A549 (cell line): Measurements from ENCODE around the gene TOB2. TPM values are rescaled to one million over a fixed set of nuclear protein-coding genes. Genes with fewer than 3 reads are reported as not detected.
A peak's percentile ranks its signal among the peaks of the same experiment; 100 is the strongest.

Experiments
- ATAC-seq, 2 experiments: fragments of 200-7000 bp in 1 of 2; fragments of >200 bp in 1 of 2; cut with Nextera tagmentation in 1 of 2; cut with Tn5 transposase in 1 of 2; 3 replicates each; pipeline versions ENCODE4 v1.8.0 to v1.9.1; 2018 to 2020; ENCODE audit warnings: mild to moderate bottlenecking in 1 of 2, moderate library complexity in 1 of 2
- CTCF ChIA-PET: fragments of 300-600 bp; sonication (Branson Sonifier 250); formaldehyde crosslinking; extraction: SDS; loops from one replicate; lab custom pipeline; 2021; ENCODE audit warnings: antibody characterized with exemption, inconsistent platforms; lab: Yijun Ruan, JAX
- POLR2A ChIA-PET: fragments of 350-600 bp; formaldehyde crosslinking; extraction: SDS; loops from one replicate; lab custom pipeline; 2021; ENCODE audit warnings: antibody characterized with exemption, inconsistent platforms; lab: Yijun Ruan, JAX
- DNase-seq, 2 experiments: peaks; one replicate each; pipeline versions ENCODE4 v3.0.0 to v3.0.0-alpha.2; 2011 to 2016; ENCODE audit warnings: low read depth in 1 of 2, low spot score in 1 of 2
- FAIRE-seq: peaks from 2 replicates; lab custom pipeline; 2011; peaks lifted over from hg19 to GRCh38; lab: Jason Lieb, UNC
- H3K27ac ChIP-seq, 2 experiments: fragments of >200 bp; sonication (Bioruptor Twin); formaldehyde crosslinking; 3 replicates each; pipeline ENCODE4 v1.5.1; 2016 to 2017
- H3K4me1 ChIP-seq: fragments of >200 bp; sonication (Bioruptor Twin); formaldehyde crosslinking; 3 replicates; pipeline ENCODE4 v1.6.1; 2016
- H3K4me2 ChIP-seq: fragments of >200 bp; sonication (Bioruptor Twin); formaldehyde crosslinking; 3 replicates; pipeline ENCODE4 v1.6.1; 2016
- H3K4me3 ChIP-seq: fragments of >200 bp; sonication (Bioruptor Twin); formaldehyde crosslinking; 3 replicates; pipeline ENCODE4 v1.5.1; 2016
- H3K9me3 ChIP-seq: fragments of >200 bp; sonication (Bioruptor Twin); formaldehyde crosslinking; 3 replicates; pipeline ENCODE4 v1.6.1; 2016
- BHLHE40 ChIP-seq: IDR thresholded peaks from 2 replicates; pipeline ENCODE4 v1.6.1; 2012; ENCODE audit warnings: low read depth, low read length, inconsistent platforms
- CEBPB ChIP-seq, 2 experiments: fragments of >200 bp in 1 of 2; sonication (Bioruptor Twin) in 1 of 2; formaldehyde crosslinking in 1 of 2; IDR thresholded peaks; 2 replicates each; pipeline ENCODE4 v1.6.1; 2012 to 2016
- CHD2 ChIP-seq: fragments of 150-350 bp; IDR thresholded peaks from 2 replicates; pipeline ENCODE4 v1.6.1; 2014; ENCODE audit warnings: low read length; ENCODE audit not compliant: partially characterized antibody
- EP300 ChIP-seq, 2 experiments: fragments of >200 bp; sonication (Bioruptor Twin); formaldehyde crosslinking; IDR thresholded peaks; 2 replicates in 1 of 2; 3 replicates in 1 of 2; pipeline ENCODE4 v1.6.1; 2016 to 2017
- ESRRA ChIP-seq: fragments of 150-350 bp; IDR thresholded peaks from 2 replicates; pipeline ENCODE4 v1.6.1; 2014; ENCODE audit warnings: mild to moderate bottlenecking, low read length, borderline replicate concordance
- FOSB ChIP-seq: fragments of 250-450 bp; sonication (Bioruptor Pico); IDR thresholded peaks from 2 replicates; pipeline ENCODE4 v1.5.0; 2020; ENCODE audit warnings: mild to moderate bottlenecking, moderate library complexity
- FOSL2 ChIP-seq, 2 experiments: fragments of 450-650 bp in 1 of 2; fragments of >200 bp in 1 of 2; sonication (Bioruptor Twin) in 1 of 2; formaldehyde crosslinking; IDR thresholded peaks; 2 replicates each; pipeline versions ENCODE4 v1.5.0 to v1.6.1; 2016 to 2020; ENCODE audit warnings: mild to moderate bottlenecking in 1 of 2, moderate library complexity in 1 of 2
- GATA3 ChIP-seq: IDR thresholded peaks from 2 replicates; pipeline ENCODE4 v1.6.1; 2012; ENCODE audit warnings: borderline replicate concordance
- HOXA7 ChIP-seq: fragments of 250-450 bp; sonication (Bioruptor Pico); IDR thresholded peaks from 2 replicates; pipeline ENCODE4 v1.5.0; 2020; ENCODE audit warnings: mild to moderate bottlenecking, moderate library complexity
- JUN ChIP-seq, 2 experiments: fragments of >200 bp; sonication (Bioruptor Twin); formaldehyde crosslinking; IDR thresholded peaks; 2 replicates in 1 of 2; 3 replicates in 1 of 2; pipeline ENCODE4 v1.6.1; 2016 to 2017
- JUNB ChIP-seq: fragments of >200 bp; sonication (Bioruptor Twin); formaldehyde crosslinking; IDR thresholded peaks from 2 replicates; pipeline ENCODE4 v1.6.1; 2016
- KDM1A ChIP-seq: fragments of 200-600 bp; sonication (generic); IDR thresholded peaks from 2 replicates; pipeline ENCODE4 v1.6.1; 2016; ENCODE audit warnings: low read depth, mild to moderate bottlenecking
- KDM5A ChIP-seq: fragments of 200-600 bp; sonication (generic); IDR thresholded peaks from 2 replicates; pipeline ENCODE4 v1.6.1; 2016; ENCODE audit warnings: antibody characterized with exemption, mild to moderate bottlenecking
- MAZ ChIP-seq: fragments of 150-350 bp; IDR thresholded peaks from 2 replicates; pipeline ENCODE4 v1.6.1; 2014; ENCODE audit warnings: antibody characterized with exemption, low read depth, low read length, borderline replicate concordance
- MYC ChIP-seq: IDR thresholded peaks from 2 replicates; pipeline ENCODE4 v1.6.1; 2012; ENCODE audit warnings: mild to moderate bottlenecking, inconsistent platforms, low read length, improper control_type of control experiment, borderline replicate concordance
- NFE2L2 ChIP-seq: fragments of 150-350 bp; conservative IDR thresholded peaks from 2 replicates; pipeline ENCODE4 v1.6.1; 2014; ENCODE audit warnings: low read length
- PHF8 ChIP-seq: fragments of 200-600 bp; sonication (generic); IDR thresholded peaks from 2 replicates; pipeline ENCODE4 v1.6.1; 2016; ENCODE audit warnings: low read depth, mild to moderate bottlenecking, antibody characterized with exemption, moderate library complexity, borderline replicate concordance
- POLR2A ChIP-seq: IDR thresholded peaks from 2 replicates; pipeline ENCODE4 v1.6.1; 2012; ENCODE audit warnings: mild to moderate bottlenecking, low read length
- POLR2AphosphoS2 ChIP-seq: conservative IDR thresholded peaks from 2 replicates; pipeline ENCODE4 v1.6.1; 2012; ENCODE audit warnings: low read length, improper control_type of control experiment, inconsistent platforms
- RARB ChIP-seq: fragments of 250-450 bp; sonication (Bioruptor Pico); IDR thresholded peaks from 2 replicates; pipeline ENCODE4 v1.8.0; 2021; ENCODE audit warnings: mild to moderate bottlenecking, moderate library complexity
- RFX5 ChIP-seq: fragments of 450-650 bp; IDR thresholded peaks from 2 replicates; pipeline ENCODE4 v1.7.1; 2014; ENCODE audit warnings: antibody characterized with exemption, mild to moderate bottlenecking, moderate library complexity
- TFCP2L1 ChIP-seq: fragments of 250-450 bp; sonication (Bioruptor Pico); IDR thresholded peaks from 2 replicates; pipeline ENCODE4 v1.5.0; 2021; ENCODE audit warnings: mild to moderate bottlenecking
- WGBS: methylation state at CpG from one replicate; pipeline ENCODE4 v1.1.6; 2017; ENCODE audit errors: missing lambda C conversion rate; 5-methylcytosine and 5-hydroxymethylcytosine counted together
- polyA minus RNA-seq: library from RNA; depleted of rRNA, polyadenylated mRNA; stranded (reverse); fragments of >200 nt; gene quantifications from 2 replicates; pipeline ENCODE4 v1.2.3, GENCODE V29; 2011; rRNA and poly(A)+ RNA removed
- polyA plus RNA-seq, 4 experiments: library from polyadenylated mRNA; depleted of rRNA in 3 of 4; stranded (reverse); fragments of >200 nt; fragmentation: RNase III in 1 of 4; extraction: RNeasy Plus Mini Kit Qiagen cat#74134 plus additional on column Dnase treatment in 1 of 4; gene quantifications; 2 replicates in 3 of 4; 3 replicates in 1 of 4; pipeline ENCODE4 v1.2.3, GENCODE V29; 2011 to 2017
- TF ChIP-seq, protein P1 (sequence below): IDR thresholded peaks from 2 replicates; pipeline ENCODE4 v1.6.1; 2012
- TF ChIP-seq, protein P2 (sequence below): fragments of >200 bp; sonication (Bioruptor Twin); formaldehyde crosslinking; IDR thresholded peaks from 3 replicates; pipeline ENCODE4 v1.6.1; 2016
- TF ChIP-seq, protein P3 (sequence below): fragments of 200-600 bp; sonication (generic); IDR thresholded peaks from 2 replicates; pipeline ENCODE4 v1.6.1; 2016; ENCODE audit warnings: antibody characterized with exemption, mild to moderate bottlenecking, moderate library complexity
- TF ChIP-seq, protein P4 (sequence below): IDR thresholded peaks from 2 replicates; pipeline ENCODE4 v1.6.1; 2012
- TF ChIP-seq, protein P5 (sequence below): IDR thresholded peaks from 2 replicates; pipeline ENCODE4 v1.6.1; 2012; ENCODE audit warnings: low read depth, borderline replicate concordance
- TF ChIP-seq, protein P6 (sequence below): fragments of 250-450 bp; sonication (Bioruptor Pico); IDR thresholded peaks from 2 replicates; pipeline ENCODE4 v1.5.0; 2021; ENCODE audit warnings: mild to moderate bottlenecking, moderate library complexity, borderline replicate concordance

Gene TOB2, protein sequence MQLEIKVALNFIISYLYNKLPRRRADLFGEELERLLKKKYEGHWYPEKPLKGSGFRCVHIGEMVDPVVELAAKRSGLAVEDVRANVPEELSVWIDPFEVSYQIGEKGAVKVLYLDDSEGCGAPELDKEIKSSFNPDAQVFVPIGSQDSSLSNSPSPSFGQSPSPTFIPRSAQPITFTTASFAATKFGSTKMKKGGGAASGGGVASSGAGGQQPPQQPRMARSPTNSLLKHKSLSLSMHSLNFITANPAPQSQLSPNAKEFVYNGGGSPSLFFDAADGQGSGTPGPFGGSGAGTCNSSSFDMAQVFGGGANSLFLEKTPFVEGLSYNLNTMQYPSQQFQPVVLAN
- 11.4 and 11.7 TPM in 2 replicates for polyA plus RNA-seq (2011; rRNA removed)
- polyA plus RNA-seq (2012; cell fraction: cytosol; rRNA removed), result 8.6 and 10.5 TPM in 2 replicates
- 13.0 and 13.3 TPM in 2 replicates for polyA plus RNA-seq (2012; cell fraction: nucleus; rRNA removed)
- polyA plus RNA-seq (2017; fragmentation: RNase III; extraction: RNeasy Plus Mini Kit Qiagen cat#74134 plus additional on column Dnase treatment), result 13.6 to 14.7 TPM (median 14.4 TPM) in 3 replicates
- 18.0 and 21.6 TPM in 2 replicates for polyA minus RNA-seq

DNA sequence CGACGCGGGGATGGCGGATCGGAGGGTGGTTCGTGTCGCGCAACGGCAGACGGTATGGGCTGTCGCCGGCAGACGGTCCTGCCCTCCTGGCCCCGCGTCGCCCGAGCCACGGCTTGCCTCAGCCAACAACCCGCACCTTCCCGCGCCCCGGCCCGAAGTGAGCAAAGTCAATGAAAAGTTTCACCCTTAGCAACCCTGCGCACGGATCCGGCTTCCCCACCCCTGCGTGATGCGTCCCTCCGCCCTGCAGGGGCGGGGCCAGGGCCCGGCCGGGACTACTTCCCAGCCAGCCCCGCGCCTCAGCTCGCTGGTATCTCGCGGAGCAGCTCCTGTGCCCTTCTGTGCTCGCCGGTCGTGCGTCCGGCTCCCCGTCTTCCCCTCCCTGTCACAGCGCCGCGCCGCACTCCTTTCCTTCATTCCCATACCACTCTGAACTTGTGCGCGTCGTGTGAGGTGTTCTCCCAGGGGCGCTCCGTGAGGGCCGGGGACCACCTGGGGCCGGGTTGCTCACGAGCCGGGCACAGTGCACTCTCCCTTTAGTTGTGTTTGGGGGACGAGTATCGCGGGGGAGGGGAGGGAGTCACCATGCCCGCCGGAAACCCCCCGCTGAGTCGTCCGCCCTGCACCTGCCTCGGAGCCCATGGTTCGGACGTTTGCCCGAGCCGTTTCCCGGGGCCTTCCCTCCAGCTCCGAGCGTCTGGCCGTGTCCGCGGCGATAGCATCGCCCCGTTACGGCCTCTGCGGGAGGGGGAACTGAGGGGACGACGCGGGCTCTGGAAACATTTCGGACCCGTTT is at the start of gene TOB2:
TOB2 (minus strand) TSS at position 163 of the 796 bp plus-strand sequence. CDS start 9,456 bp downstream, outside the sequence.
- Histone ChIP-seq H3K9me3 (no peaks in the 10 kb centered on the region), H3K4me2 (peak within 1 kb of the TSS; percentile 94), H3K4me3 (peak within 1 kb of the TSS; percentile 96), H3K27ac (peak within 1 kb of the TSS; percentile 100), H3K4me1 (peaks cover 15% of the 10 kb centered on the region)
- ChIA-PET CTCF (interaction anchor here (0.9 to 1.1 kb wide), 5 partner anchors 9 to 72 kb away, joined by 3 to 6 read pairs (median 3); no protein-coding TSS in a partner anchor), POLR2A (interaction anchor here (0.7 to 2.6 kb wide), 16 partner anchors 10 to 524 kb away, joined by 3 to 41 read pairs (median 4); partner anchors contain the start of genes ACO2, PHF5A and TEF)
- TF ChIP-seq JUN (IDR thresholded peaks at IDR 0.05) (peak; percentile 92 to 96; a peak in 4 of 5 replicates), TFCP2L1 (CRISPR knock-in tag) (peak; percentile 97), EP300 (IDR thresholded peaks at IDR 0.05) (no peak), NFE2L2 (no peak), GATA3 (no peak), CHD2 (peak; percentile 86), CEBPB (IDR thresholded peaks at IDR 0.05) (peak in 1 of 2 experiments; percentile 16; a peak in 1 of 4 replicates), BHLHE40 (no peak), HOXA7 (CRISPR knock-in tag) (peak; percentile 59), MYC (peak; percentile 56; the same call in 1 of the 2 replicates), JUNB (no peak), KDM1A (no peak), PHF8 (0 out of 2 replicates have a peak, but pooled peaks have one; percentile 32), RFX5 (peak; percentile 68; the same call in 1 of the 2 replicates), POLR2A (peak; percentile 99), KDM5A (no peak), FOSB (peak; percentile 72; the same call in 1 of the 2 replicates), RARB (CRISPR knock-in tag) (peak; percentile 84; the same call in 1 of the 2 replicates), MAZ (peak; percentile 95), FOSL2 (IDR thresholded peaks at IDR 0.05) (no peak), FOSL2 (CRISPR knock-in tag; IDR thresholded peaks at IDR 0.05) (peak; percentile 66), ESRRA (peak; percentile 56; the same call in 1 of the 2 replicates), POLR2AphosphoS2 (0 out of 2 replicates have a peak, but pooled peaks have one; percentile 55)
- TF ChIP-seq, protein P1, sequence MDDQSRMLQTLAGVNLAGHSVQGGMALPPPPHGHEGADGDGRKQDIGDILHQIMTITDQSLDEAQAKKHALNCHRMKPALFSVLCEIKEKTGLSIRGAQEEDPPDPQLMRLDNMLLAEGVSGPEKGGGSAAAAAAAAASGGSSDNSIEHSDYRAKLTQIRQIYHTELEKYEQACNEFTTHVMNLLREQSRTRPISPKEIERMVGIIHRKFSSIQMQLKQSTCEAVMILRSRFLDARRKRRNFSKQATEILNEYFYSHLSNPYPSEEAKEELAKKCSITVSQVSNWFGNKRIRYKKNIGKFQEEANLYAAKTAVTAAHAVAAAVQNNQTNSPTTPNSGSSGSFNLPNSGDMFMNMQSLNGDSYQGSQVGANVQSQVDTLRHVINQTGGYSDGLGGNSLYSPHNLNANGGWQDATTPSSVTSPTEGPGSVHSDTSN, result peak; percentile 95
- TF ChIP-seq, protein P2, sequence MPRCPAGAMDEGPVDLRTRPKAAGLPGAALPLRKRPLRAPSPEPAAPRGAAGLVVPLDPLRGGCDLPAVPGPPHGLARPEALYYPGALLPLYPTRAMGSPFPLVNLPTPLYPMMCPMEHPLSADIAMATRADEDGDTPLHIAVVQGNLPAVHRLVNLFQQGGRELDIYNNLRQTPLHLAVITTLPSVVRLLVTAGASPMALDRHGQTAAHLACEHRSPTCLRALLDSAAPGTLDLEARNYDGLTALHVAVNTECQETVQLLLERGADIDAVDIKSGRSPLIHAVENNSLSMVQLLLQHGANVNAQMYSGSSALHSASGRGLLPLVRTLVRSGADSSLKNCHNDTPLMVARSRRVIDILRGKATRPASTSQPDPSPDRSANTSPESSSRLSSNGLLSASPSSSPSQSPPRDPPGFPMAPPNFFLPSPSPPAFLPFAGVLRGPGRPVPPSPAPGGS, result peak; percentile 93; the same call in 2 of the 3 replicates
- TF ChIP-seq, protein P3, sequence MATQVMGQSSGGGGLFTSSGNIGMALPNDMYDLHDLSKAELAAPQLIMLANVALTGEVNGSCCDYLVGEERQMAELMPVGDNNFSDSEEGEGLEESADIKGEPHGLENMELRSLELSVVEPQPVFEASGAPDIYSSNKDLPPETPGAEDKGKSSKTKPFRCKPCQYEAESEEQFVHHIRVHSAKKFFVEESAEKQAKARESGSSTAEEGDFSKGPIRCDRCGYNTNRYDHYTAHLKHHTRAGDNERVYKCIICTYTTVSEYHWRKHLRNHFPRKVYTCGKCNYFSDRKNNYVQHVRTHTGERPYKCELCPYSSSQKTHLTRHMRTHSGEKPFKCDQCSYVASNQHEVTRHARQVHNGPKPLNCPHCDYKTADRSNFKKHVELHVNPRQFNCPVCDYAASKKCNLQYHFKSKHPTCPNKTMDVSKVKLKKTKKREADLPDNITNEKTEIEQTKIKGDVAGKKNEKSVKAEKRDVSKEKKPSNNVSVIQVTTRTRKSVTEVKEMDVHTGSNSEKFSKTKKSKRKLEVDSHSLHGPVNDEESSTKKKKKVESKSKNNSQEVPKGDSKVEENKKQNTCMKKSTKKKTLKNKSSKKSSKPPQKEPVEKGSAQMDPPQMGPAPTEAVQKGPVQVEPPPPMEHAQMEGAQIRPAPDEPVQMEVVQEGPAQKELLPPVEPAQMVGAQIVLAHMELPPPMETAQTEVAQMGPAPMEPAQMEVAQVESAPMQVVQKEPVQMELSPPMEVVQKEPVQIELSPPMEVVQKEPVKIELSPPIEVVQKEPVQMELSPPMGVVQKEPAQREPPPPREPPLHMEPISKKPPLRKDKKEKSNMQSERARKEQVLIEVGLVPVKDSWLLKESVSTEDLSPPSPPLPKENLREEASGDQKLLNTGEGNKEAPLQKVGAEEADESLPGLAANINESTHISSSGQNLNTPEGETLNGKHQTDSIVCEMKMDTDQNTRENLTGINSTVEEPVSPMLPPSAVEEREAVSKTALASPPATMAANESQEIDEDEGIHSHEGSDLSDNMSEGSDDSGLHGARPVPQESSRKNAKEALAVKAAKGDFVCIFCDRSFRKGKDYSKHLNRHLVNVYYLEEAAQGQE, result peak; percentile 25; the same call in 1 of the 2 replicates
- TF ChIP-seq, protein P4, sequence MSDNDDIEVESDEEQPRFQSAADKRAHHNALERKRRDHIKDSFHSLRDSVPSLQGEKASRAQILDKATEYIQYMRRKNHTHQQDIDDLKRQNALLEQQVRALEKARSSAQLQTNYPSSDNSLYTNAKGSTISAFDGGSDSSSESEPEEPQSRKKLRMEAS, result peak; percentile 84
- TF ChIP-seq, protein P5, sequence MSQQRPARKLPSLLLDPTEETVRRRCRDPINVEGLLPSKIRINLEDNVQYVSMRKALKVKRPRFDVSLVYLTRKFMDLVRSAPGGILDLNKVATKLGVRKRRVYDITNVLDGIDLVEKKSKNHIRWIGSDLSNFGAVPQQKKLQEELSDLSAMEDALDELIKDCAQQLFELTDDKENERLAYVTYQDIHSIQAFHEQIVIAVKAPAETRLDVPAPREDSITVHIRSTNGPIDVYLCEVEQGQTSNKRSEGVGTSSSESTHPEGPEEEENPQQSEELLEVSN, result peak; percentile 53
- TF ChIP-seq, protein P6, sequence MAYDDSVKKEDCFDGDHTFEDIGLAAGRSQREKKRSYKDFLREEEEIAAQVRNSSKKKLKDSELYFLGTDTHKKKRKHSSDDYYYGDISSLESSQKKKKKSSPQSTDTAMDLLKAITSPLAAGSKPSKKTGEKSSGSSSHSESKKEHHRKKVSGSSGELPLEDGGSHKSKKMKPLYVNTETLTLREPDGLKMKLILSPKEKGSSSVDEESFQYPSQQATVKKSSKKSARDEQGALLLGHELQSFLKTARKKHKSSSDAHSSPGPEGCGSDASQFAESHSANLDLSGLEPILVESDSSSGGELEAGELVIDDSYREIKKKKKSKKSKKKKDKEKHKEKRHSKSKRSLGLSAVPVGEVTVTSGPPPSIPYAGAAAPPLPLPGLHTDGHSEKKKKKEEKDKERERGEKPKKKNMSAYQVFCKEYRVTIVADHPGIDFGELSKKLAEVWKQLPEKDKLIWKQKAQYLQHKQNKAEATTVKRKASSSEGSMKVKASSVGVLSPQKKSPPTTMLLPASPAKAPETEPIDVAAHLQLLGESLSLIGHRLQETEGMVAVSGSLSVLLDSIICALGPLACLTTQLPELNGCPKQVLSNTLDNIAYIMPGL (CRISPR knock-in tag), result no peak
- FAIRE-seq (no peak), DNase-seq (peak; percentile 38 to 96), ATAC-seq (peak; percentile 52 to 58)
- WGBS, result 2% methylated on average over 22 of the region's 85 CpGs
